Posterior vena cava (tissue), 2 donors: ENCODE measurements around the gene TSC22D2. TPM values are rescaled to one million over a fixed set of nuclear protein-coding genes. Genes with fewer than 3 reads are reported as not detected.

Experiments
- DNase-seq: peaks from one replicate; pipeline ENCODE4 v3.0.0-alpha.2; 2020; ENCODE audit warnings: low spot score
- intact Hi-C, 2 donors: fragments of 100-400 bp; cut with DNase I; formaldehyde crosslinking; loops; one replicate each; pipeline versions ENCODE4 v1.14.1 to v1.14.2; 2022 to 2023
- total RNA-seq, 2 donors: library from RNA; stranded (reverse); fragmentation: NEBNext Ultra II Directional; extraction: Animal tissue kit (Norgen Biotek cat#: 25700); gene quantifications; one replicate each; pipeline ENCODE4 v1.2.1, GENCODE V29; 2021
- donor health status: DM: yes; HTN: yes; CAD: no.
- donor health status: DM: yes; HTN: yes; CAD: no.

The TSC22D2 gene
- total RNA-seq, 2 donors from 2014 or later: 41.8 to 68.1 TPM

GRCh38 chr3:150433347-150433746, 25.2 kb downstream of the TSC22D2 start:
- intact Hi-C loops: no loop called here
- DNase-seq: no peak

- intact Hi-C loops: no loop called here
These were observed 26.1 kb downstream of the TSC22D2 start for GRCh38 chr3:150434234-150434633.

GRCh38 chr3:150436161-150436560, 28.1 kb downstream of the TSC22D2 start:
- intact Hi-C loops: no loop called here
- DNase-seq: no peak

More at GRCh38 chr3:150434234-150434633, 26.1 kb downstream of the TSC22D2 start:
- DNase-seq: no peak

DNA sequence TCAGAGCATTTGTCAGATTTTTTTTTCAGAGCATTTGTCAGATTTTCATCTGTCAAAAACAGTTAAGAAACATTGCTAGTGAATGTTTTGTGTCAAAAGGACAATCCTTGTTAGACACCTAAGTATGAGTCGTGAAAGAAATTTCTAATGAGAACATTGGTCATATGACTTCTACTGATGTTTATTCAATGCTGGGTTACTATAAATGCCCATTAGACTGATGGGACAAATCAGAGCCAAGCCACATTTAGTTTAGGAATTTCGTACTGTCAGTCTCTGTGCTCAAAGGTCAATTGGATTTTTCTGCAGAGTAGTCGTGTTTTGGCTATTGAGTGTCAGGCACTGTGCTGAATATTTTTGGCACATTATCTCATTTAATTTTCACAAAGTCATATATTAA, 31.6 kb downstream of the TSC22D2 start:
- intact Hi-C loops: no loop called here
- DNase-seq: no peak

DNA sequence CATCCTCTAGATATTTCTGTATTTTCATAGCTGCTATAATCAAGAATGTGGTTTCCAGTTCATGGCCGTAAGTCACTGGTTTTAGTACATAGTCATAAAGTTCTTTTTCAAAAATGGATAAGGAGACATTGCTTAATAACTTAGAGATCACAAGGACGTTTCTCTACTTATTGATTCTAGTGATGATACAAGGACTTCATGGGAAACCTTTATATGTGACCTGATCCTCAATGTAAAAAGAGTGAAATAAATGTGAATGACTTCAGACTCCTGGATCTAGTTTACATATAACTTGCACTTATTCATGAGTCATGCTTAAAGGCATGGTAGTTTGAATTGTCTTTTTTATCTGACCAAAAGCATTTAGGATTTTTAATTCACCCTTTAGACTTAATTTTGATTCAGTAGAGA, 35.2 kb downstream of the TSC22D2 start:
- DNase-seq: no peak
- intact Hi-C loops: no loop called here

DNA sequence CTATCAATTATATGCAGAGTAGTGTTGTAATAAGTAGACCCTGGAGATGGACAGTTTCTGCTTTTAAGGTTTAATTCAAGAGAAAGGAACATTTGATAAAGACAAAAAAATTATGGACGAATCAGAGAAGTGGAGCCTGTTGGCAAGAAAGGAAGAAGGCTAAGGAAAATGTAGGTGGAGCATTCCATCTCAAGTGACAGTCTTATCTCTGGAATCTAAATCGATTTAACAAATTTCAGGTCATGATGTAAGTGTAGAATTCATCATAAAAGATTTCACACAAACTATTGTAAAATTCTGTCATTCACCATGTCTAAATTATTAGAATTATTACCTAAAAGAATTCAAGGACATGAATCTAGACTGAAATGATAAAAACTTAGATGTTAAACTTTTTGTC, 36.3 kb downstream of the TSC22D2 start:
- no peak for DNase-seq
- intact Hi-C loops: no loop called here

DNA sequence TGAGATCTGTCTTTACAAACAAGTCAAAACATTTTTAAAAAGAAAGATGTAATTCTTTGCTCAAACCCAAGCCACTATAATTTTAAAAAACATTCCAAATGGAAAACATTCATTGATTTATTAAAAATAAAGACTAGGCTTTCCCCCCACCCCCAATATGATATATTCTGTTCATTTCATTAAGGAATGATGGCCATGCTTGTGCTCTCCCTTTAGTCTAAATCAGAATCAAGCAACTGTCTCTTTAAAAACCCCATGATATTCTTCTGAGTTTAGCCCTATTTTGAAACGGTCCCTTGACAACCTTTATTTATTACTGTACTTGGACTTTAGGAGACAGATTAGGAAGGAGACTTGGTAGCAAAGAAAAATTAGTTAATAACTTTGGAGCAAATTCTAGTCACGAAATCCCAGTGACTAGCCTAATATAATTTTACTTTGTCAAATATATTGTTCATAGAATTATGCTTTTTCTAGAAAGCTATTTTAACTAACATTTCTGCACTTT, 38.4 kb downstream of the TSC22D2 start:
- no peak for DNase-seq
- intact Hi-C loops: no loop called here

DNA sequence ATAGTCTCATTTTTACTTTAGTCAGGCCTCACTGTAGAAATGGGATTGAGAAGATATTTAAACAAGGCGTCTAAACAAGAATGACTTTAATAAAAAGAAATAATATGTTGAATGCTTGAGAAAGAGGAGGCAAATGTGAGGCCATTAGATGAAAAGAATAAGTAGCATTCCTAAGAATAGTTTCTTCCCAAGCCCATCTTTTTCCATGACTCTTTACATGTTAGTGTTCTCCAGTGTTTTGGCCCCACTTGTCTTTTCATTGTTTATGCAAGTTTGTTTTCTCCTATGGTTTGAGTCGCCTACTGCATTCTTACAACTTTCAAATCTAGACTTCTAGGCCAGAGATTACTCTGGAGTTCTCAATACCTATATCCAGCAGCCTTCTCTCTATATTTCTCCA, 39.0 kb downstream of the TSC22D2 start:
- intact Hi-C loops: no loop called here

GRCh38 chr3:150447631-150448465, 39.8 kb downstream of the TSC22D2 start:
- DNase-seq: no peak
- intact Hi-C loops: no loop called here

More for the DNA sequence above, 39.0 kb downstream of the TSC22D2 start:
- no peak for DNase-seq

GRCh38 chr3:150449169-150449721, 41.1 kb downstream of the TSC22D2 start:
- DNase-seq: no peak
- intact Hi-C loops: no loop called here

DNA sequence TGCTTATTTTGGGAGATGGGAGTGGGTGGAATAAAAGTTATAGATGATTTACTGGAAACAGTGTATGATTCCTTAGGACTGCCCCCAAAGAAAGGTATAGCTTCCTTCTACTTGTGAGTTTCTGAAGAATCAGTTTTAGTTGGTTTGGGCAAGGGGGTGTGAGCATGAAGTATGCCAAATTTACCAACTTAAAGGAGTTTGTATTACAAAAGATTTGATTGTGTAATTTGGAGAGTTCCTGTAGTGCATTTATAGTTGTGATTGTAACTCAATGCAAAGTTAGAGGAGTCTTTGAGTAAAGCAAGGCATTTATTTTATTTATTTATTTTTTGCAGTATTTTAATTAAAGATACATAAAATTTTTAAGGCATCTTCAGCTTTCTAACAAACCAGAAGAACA, 42.8 kb downstream of the TSC22D2 start:
- DNase-seq: no peak
- intact Hi-C loops: no loop called here

- no peak for DNase-seq
- intact Hi-C loops: no loop called here
These were observed 43.4 kb downstream of the TSC22D2 start for GRCh38 chr3:150451329-150452048.

GRCh38 chr3:150453353-150453752, 45.3 kb downstream of the TSC22D2 start:
- intact Hi-C loops: no loop called here
- no peak for DNase-seq

DNA sequence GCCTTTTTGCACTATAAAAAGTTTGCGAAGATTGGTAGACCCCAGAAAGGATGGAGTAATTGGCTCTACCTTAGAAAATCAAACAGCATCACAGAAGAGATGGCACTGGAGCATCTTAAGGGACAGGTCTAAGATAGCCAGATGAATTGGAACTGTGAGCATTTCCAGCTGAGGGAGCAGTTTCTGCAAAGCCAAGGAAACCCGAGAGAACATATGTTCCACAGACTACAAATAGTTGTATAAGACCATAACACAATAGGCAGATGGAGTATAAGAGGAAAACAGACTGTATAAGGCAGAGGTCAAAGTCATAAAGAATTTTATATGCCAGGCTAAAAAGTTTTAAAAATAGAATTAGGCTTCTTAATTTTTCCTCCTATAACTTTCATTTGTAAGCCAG, 46.0 kb downstream of the TSC22D2 start:
- intact Hi-C loops: no loop called here
- DNase-seq: no peak

DNA sequence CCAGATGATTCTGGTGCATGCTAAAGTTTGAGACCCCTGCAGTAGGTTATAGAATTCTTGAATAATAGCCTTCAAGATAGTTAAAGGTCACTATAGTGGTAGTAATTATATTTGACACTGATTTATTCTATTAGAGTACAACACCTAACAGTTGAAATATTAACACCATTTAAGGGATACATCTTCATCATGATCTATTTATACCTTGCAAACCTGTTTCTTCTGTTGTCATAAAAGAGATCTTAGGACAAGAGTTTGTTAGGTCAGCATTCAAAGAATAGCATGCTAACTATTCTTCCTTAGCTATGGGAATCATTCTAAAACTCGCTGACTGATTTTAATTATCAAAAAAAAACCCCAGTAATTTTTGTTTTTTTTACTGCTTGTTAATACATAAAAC, 46.5 kb downstream of the TSC22D2 start:
- intact Hi-C loops: no loop called here
- no peak for DNase-seq

GRCh38 chr3:150455341-150455740, 47.2 kb downstream of the TSC22D2 start:
- DNase-seq: no peak
- intact Hi-C loops: no loop called here

DNA sequence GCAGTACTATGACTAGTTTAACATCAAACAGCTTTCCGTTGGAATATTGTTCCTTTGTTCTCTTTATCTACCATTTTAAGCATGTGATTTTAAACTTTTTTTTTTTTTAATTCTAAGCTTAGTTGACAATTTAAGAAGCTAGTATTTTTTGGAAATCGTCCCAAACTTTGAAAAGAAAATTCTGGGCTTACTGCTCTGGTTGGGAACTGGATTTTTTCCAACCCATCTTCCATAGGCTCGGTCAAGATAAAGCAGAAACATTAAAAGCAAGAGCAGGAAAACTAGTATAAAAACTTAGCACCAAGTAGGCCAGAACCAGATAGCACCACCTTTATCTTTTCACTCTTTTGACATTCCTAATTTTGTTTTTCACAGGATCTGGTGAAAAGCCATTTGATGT, 49.9 kb downstream of the TSC22D2 start:
- intact Hi-C loops: no loop called here
- no peak for DNase-seq

- intact Hi-C loops: no loop called here
- no peak for DNase-seq
These were observed 52.4 kb downstream of the TSC22D2 start for GRCh38 chr3:150460484-150460883.

DNA sequence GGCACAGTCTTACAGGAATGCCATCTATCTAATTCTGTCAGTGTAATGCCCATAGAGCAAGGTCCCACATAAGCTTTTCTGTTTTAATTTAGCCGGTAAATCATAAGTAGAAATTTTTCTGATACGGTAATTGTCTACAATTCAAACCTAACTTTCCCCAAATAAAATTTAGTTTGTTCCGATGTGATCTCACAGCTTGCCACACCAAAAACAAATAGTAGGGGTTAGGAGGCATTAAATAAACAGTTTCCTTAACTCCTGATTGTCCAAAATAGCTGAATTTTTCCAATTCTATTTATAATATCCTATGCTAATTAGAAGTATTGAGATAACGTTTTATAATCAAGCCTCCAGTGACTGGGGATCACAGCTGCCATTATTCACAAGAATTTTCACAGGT, 53.3 kb downstream of the TSC22D2 start:
- intact Hi-C loops: no loop called here

GRCh38 chr3:150462108-150462507, 54.0 kb downstream of the TSC22D2 start:
- DNase-seq: no peak
- intact Hi-C loops: no loop called here

More for the DNA sequence above, 53.3 kb downstream of the TSC22D2 start:
- DNase-seq: no peak
